ENCODE measurements around the gene NEGR1.

NEGR1 gene

GRCh38 chr1:71796006-71796405, 486.3 kb downstream of the NEGR1 start:
- TF ChIP-seq CTCF (IDR thresholded peaks at IDR 0.05; ENCODE audit: low read depth, low read length): no peak
- DNase-seq (ENCODE audit: extremely low read depth, low read depth): no peak

GRCh38 chr1:71792264-71792663, 490.1 kb downstream of the NEGR1 start:
- no peak for DNase-seq (ENCODE audit: extremely low read depth, low read depth)

GRCh38 chr1:71788113-71788512, 494.2 kb downstream of the NEGR1 start:
- no peak for DNase-seq (ENCODE audit: extremely low read depth, low read depth)
- TF ChIP-seq CTCF (IDR thresholded peaks at IDR 0.05; ENCODE audit: low read depth, low read length): no peak

More at GRCh38 chr1:71792264-71792663, 490.1 kb downstream of the NEGR1 start:
- TF ChIP-seq CTCF (IDR thresholded peaks at IDR 0.05; ENCODE audit: low read depth, low read length): no peak

- no peak for TF ChIP-seq CTCF (IDR thresholded peaks at IDR 0.05; ENCODE audit: low read depth, low read length)
- DNase-seq (ENCODE audit: extremely low read depth, low read depth): no peak
Observed at GRCh38 chr1:71787699-71788098, 494.6 kb downstream of the NEGR1 start.

GRCh38 chr1:71786218-71786617, 496.1 kb downstream of the NEGR1 start:
- no peak for TF ChIP-seq CTCF (IDR thresholded peaks at IDR 0.05; ENCODE audit: low read depth, low read length)
- DNase-seq (ENCODE audit: extremely low read depth, low read depth): no peak

- TF ChIP-seq CTCF (IDR thresholded peaks at IDR 0.05; ENCODE audit: low read depth, low read length): no peak
- no peak for DNase-seq (ENCODE audit: extremely low read depth, low read depth)
Observed at GRCh38 chr1:71785450-71785849, 496.9 kb downstream of the NEGR1 start.

- no peak for TF ChIP-seq CTCF (IDR thresholded peaks at IDR 0.05; ENCODE audit: low read depth, low read length)
- DNase-seq (ENCODE audit: extremely low read depth, low read depth): no peak
Observed at GRCh38 chr1:71785000-71785399, 497.3 kb downstream of the NEGR1 start.
